Lower leg skin (tissue), 4 donors: ENCODE measurements around the gene CNPY1. TPM values are rescaled to one million over a fixed set of nuclear protein-coding genes. Genes with fewer than 3 reads are reported as not detected.

Experiments
- DNase-seq, 2 donors: peaks; one replicate each; pipeline ENCODE4 v3.0.0-alpha.2; 2019; ENCODE audit warnings: low spot score in 2 of 2
- H3K4me3 ChIP-seq: fragments of 200-600 bp; sonication (generic); 2 replicates; pipeline ENCODE4 v1.5.1; 2017; ENCODE audit warnings: mild to moderate bottlenecking, low read depth; ENCODE audit not compliant: poor library complexity, severe bottlenecking
- POLR2A ChIP-seq, 2 donors: fragments of 450-650 bp; IDR thresholded peaks; one replicate each; pipeline ENCODE4 v1.6.1; 2016 to 2017; ENCODE audit warnings: antibody characterized with exemption in 2 of 2, mild to moderate bottlenecking in 1 of 2, moderate library complexity in 1 of 2
- WGBS, 2 donors: methylation state at CpG; one replicate each; pipeline ENCODE4 v1.1.5; 2018; 5-methylcytosine and 5-hydroxymethylcytosine counted together
- intact Hi-C: fragments of 100-400 bp; cut with DNase I; formaldehyde crosslinking; loops from one replicate; pipeline ENCODE4 v1.15.0; 2023; ENCODE audit warnings: low total_unique reads
- total RNA-seq, 4 donors: library from RNA; depleted of rRNA; stranded (reverse); fragments of >200 nt; gene quantifications; one replicate each; pipeline ENCODE4 v1.1.0, GENCODE V29; 2016
- TF ChIP-seq, protein P1 (sequence below), 3 donors: fragments of 450-650 bp; IDR thresholded peaks; one replicate each; pipeline ENCODE4 v1.5.1; 2016; ENCODE audit warnings: antibody characterized with exemption in 3 of 3, mild to moderate bottlenecking in 3 of 3, moderate library complexity in 2 of 3

Gene CNPY1
- total RNA-seq, 4 donors from 2014 or later: not detected

DNA sequence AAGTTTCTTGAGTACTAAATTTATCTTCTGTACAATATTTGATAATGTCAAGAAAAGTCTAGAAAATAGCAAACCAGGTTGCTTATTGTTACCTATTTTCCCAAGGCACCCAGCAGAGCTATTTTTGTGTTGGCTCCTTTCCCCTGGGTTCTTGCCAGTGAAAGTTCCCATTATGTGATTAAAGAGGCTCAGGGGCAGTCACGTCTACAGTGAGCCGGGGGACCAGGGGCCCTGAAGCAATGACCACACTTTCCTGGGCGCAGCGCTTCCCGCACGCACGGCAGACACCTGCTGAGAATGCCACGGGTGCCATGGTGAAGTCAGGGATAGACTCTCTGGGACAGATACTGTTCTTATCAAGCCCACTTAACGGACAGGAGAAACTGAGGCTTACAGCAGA lies 10.4 kb upstream of the CNPY1 start:
- H3K4me3 ChIP-seq: no peak overlapping the region
- DNase-seq: no peak
- TF ChIP-seq, protein P1, sequence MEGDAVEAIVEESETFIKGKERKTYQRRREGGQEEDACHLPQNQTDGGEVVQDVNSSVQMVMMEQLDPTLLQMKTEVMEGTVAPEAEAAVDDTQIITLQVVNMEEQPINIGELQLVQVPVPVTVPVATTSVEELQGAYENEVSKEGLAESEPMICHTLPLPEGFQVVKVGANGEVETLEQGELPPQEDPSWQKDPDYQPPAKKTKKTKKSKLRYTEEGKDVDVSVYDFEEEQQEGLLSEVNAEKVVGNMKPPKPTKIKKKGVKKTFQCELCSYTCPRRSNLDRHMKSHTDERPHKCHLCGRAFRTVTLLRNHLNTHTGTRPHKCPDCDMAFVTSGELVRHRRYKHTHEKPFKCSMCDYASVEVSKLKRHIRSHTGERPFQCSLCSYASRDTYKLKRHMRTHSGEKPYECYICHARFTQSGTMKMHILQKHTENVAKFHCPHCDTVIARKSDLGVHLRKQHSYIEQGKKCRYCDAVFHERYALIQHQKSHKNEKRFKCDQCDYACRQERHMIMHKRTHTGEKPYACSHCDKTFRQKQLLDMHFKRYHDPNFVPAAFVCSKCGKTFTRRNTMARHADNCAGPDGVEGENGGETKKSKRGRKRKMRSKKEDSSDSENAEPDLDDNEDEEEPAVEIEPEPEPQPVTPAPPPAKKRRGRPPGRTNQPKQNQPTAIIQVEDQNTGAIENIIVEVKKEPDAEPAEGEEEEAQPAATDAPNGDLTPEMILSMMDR (IDR thresholded peaks at IDR 0.05): no peak
- no peak for TF ChIP-seq POLR2A (IDR thresholded peaks at IDR 0.05)
- WGBS, 2 donors: 63 to 66% methylated on average over 9 of the region's 9 CpGs
- intact Hi-C loops: no loop called here

DNA sequence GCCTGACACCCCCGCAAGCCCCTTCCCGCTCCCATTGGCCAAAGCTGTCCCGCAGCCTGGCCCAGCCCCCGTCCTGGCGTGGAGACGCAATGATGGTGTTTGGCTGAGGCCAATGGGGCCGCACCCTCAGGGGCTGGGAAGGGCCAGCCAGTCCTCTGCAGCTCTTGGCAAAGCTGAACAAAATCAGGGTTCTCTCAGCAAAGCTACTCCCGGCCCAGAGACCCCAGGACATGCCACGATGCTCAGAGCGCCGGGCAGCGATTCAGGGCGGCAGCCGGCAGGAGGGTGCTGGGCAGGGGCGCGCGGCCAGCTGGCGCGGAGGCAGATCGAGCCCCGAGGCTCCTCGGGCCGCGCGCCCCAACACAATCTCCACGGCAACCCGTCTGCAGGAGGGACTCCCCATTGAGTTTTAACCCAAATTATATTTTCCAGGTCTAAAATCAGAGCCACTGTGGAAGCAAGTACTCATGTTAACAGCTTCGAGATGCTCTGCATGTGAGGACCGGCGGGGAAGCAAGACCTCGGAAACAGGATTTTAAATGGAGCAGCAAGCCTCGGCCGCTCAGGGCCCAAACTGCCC lies 8.8 kb upstream of the CNPY1 start:
- DNase-seq: no peak
- intact Hi-C loops: no loop called here
- 87 to 93% methylated on average over 33 of the region's 33 CpGs for WGBS, 2 donors
- TF ChIP-seq, protein P1 (IDR thresholded peaks at IDR 0.05): no peak
- TF ChIP-seq POLR2A (IDR thresholded peaks at IDR 0.05): no peak
- no peak overlapping the region for H3K4me3 ChIP-seq

- 79 to 85% methylated on average over 3 of the region's 3 CpGs for WGBS, 2 donors
- intact Hi-C loops: no loop called here
- no peak for DNase-seq
- TF ChIP-seq POLR2A (IDR thresholded peaks at IDR 0.05): no peak
- H3K4me3 ChIP-seq: no peak overlapping the region
These were observed 7.5 kb upstream of the CNPY1 start for GRCh38 chr7:155553871-155554270.

DNA sequence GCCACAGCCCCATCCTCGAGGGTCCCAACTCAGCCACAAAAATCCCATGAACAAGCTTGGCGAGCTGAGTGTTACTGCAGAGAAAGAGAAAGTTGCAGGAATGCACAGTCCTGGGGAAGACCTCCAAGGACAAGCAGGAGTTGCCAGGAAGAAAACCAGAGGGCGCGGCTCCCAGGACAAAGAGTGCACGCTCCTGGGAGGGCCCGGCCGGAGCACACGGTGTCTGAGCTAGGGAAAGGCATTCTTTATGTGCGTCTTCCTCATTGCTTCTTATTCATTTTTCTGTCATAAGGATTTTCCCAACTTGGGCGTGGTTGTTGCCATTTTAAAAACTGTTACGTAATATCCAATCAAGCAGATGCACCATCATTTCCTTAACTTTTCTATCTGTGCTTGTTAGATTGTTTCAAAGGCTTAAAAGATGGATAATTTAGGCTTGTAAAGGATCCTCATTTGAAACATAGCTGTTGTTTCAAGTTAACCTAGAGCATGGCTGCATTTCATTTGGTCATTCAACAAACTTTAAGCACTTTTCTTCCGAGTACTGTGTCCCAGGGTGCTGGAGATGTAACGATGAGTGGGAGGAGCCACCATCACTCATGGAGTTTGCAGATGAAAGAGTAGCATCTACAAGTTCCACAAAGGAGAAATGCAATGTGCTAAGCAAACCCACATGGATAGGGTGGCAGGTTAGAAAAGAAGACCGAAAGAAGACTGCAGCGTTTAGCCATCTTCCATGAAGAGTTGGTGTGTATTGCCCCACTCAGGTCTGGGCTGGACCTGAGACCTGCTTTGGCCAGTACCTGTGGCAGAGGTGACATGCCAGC lies 5.6 kb upstream of the CNPY1 start:
- intact Hi-C loops: no loop called here
- no peak overlapping the region for H3K4me3 ChIP-seq
- no peak for DNase-seq
- WGBS, 2 donors: 82 to 87% methylated on average over 15 of the region's 15 CpGs
- no peak for TF ChIP-seq POLR2A (IDR thresholded peaks at IDR 0.05)
- TF ChIP-seq, protein P1 (IDR thresholded peaks at IDR 0.05): no peak

GRCh38 chr7:155550916-155551315 lies 4.6 kb upstream of the CNPY1 start:
- DNase-seq: no peak
- intact Hi-C loops: no loop called here
- WGBS, 2 donors: 92 to 94% methylated on average over 9 to 12 of the region's 12 CpGs
- no peak for TF ChIP-seq POLR2A (IDR thresholded peaks at IDR 0.05)
- TF ChIP-seq, protein P1 (IDR thresholded peaks at IDR 0.05): no peak
- H3K4me3 ChIP-seq: no peak overlapping the region

GRCh38 chr7:155549226-155549625 lies 2.9 kb upstream of the CNPY1 start:
- intact Hi-C loops: loop anchor here (2.0 kb wide), 1 partner anchor 48 kb away; no protein-coding TSS in a partner anchor
- WGBS, 2 donors: 88 to 94% methylated on average over 8 to 10 of the region's 10 CpGs
- DNase-seq: no peak
- no peak overlapping the region for H3K4me3 ChIP-seq
- no peak for TF ChIP-seq POLR2A (IDR thresholded peaks at IDR 0.05)
- TF ChIP-seq, protein P1 (IDR thresholded peaks at IDR 0.05): no peak
